Mucosa of descending colon (tissue), 3 donors: ENCODE results near the gene CCDC141. TPM values are rescaled to one million over a fixed set of nuclear protein-coding genes. Genes with fewer than 3 reads are reported as not detected.

Experiments used
- ATAC-seq: fragments of 200-7000 bp; cut with Tn5 transposase; one replicate; pipeline ENCODE4 v1.9.1; 2020; ENCODE audit warnings: mild to moderate bottlenecking, moderate library complexity
- DNase-seq, 3 donors: peaks; one replicate each; pipeline ENCODE4 v3.0.0-alpha.2; 2020
- H3K36me3 ChIP-seq: fragments of 200-600 bp; one replicate; pipeline ENCODE4 v1.8.0; 2021; ENCODE audit warnings: low read depth, mild to moderate bottlenecking
- H3K4me1 ChIP-seq: fragments of 200-600 bp; one replicate; pipeline ENCODE4 v1.8.0; 2021; ENCODE audit warnings: low read depth, mild to moderate bottlenecking
- H3K4me3 ChIP-seq: fragments of 200-600 bp; one replicate; pipeline ENCODE4 v1.8.0; 2021; ENCODE audit warnings: mild to moderate bottlenecking
- H3K9me3 ChIP-seq: fragments of 200-600 bp; one replicate; pipeline ENCODE4 v1.8.0; 2021; ENCODE audit warnings: mild to moderate bottlenecking
- intact Hi-C, 2 donors: fragments of 100-400 bp; cut with DNase I in 1 of 2; cut with micrococcal nuclease in 1 of 2; formaldehyde crosslinking; loops; one replicate each; pipeline versions ENCODE4 v1.11.0 to v1.11.1; 2022; cut with DNase I, micrococcal nuclease
- total RNA-seq, 3 donors: library from RNA; stranded (reverse); fragmentation: NEBNext Ultra II Directional in 2 of 3; extraction: Animal tissue kit (Norgen Biotek cat#: 25700) in 2 of 3; gene quantifications; one replicate each; pipeline versions ENCODE4 v1.2.1 to v1.2.4, GENCODE V29; 2021 to 2023
- TF ChIP-seq, protein P1 (sequence below): fragments of 200-600 bp; IDR thresholded peaks from one replicate; pipeline ENCODE4 v1.8.0; 2022; ENCODE audit warnings: antibody characterized with exemption, mild to moderate bottlenecking
- donor health status: DM: no; HTN: no; CAD: no; lungs with moderate emphysema.
- donor health status: DM: no; HTN: no; CAD: no.
- donor health status: DM: no; HTN: yes; CAD: no.

The CCDC141 gene
- total RNA-seq, 3 donors from 2014 or later: 1.5 to 7.4 (median 1.8) TPM

DNA sequence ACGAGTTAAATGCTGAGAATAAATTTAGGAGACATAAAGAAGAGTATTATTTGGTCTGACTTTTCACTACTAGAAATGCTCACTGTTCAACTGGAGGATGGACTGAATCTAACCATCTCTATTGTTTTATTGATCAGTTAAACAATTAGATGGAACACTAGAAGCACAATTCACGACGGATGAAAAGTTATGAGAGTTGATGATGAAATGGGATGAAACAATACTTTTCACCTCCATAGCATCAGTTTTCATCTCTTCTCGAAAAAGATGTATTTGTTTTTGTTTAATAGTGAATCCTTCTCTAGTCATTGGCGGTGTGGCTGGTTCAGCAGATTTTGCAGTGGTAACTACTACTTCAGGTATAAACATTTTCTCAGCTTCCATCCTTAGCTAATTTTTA, 262.0 kb downstream of the CCDC141 start:
- TF ChIP-seq, protein P1, sequence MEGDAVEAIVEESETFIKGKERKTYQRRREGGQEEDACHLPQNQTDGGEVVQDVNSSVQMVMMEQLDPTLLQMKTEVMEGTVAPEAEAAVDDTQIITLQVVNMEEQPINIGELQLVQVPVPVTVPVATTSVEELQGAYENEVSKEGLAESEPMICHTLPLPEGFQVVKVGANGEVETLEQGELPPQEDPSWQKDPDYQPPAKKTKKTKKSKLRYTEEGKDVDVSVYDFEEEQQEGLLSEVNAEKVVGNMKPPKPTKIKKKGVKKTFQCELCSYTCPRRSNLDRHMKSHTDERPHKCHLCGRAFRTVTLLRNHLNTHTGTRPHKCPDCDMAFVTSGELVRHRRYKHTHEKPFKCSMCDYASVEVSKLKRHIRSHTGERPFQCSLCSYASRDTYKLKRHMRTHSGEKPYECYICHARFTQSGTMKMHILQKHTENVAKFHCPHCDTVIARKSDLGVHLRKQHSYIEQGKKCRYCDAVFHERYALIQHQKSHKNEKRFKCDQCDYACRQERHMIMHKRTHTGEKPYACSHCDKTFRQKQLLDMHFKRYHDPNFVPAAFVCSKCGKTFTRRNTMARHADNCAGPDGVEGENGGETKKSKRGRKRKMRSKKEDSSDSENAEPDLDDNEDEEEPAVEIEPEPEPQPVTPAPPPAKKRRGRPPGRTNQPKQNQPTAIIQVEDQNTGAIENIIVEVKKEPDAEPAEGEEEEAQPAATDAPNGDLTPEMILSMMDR: no peak
- Histone ChIP-seq H3K4me1 (no peaks in the 10 kb centered on the region), H3K4me3 (no peak overlapping the region), H3K36me3 (no peaks in the 10 kb centered on the region), H3K9me3 (no peaks in the 10 kb centered on the region)
- no peak for DNase-seq
- ATAC-seq: no peak
- intact Hi-C loops: no loop called here

DNA sequence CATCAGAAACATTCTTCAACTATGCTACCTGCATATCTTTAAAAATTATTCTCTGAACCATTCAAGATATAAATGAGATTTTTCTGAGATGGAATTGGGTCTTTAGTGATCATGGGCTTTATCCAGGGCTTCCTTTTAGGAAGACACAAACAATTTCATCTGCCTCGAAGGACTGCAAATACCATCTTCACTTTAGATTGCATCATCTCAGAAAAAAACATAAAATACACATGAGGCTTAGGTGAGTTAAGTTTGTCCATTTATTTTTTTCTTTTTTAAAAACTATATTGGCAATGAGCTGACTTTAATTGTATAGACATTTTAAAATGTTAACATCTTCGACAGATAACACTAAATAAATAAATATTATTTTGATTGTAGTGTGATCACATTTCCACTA, 262.8 kb downstream of the CCDC141 start:
- H3K36me3 ChIP-seq: no peaks in the 10 kb centered on the region
- no peaks in the 10 kb centered on the region for H3K4me1 ChIP-seq
- H3K9me3 ChIP-seq: no peaks in the 10 kb centered on the region
- intact Hi-C loops: no loop called here
- DNase-seq (no peak), ATAC-seq (no peak)
- no peak overlapping the region for H3K4me3 ChIP-seq
- TF ChIP-seq, protein P1: no peak

DNA sequence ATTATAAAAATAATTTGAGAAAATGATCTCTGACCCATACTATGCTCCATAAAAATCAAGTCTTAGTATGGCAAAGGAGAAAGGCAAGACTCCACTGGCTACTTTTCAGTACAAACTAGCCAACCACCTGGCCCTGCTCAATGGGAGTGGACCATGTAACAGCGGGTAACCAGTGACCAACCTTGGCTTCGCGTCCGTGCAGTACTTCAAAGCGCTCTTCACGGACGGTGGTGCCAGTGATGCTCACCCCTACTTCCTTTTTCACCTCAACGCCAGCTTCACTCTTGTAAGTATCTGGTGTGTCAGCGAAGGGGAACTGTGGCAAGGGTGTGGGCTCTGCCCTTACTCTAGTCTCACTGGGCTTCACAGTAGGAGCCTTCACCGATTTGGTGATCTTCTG, 266.0 kb downstream of the CCDC141 start:
- intact Hi-C loops: no loop called here
- Histone ChIP-seq H3K4me3 (no peak overlapping the region), H3K36me3 (no peaks in the 10 kb centered on the region), H3K4me1 (no peaks in the 10 kb centered on the region), H3K9me3 (no peaks in the 10 kb centered on the region)
- TF ChIP-seq, protein P1: no peak
- ATAC-seq: no peak
- no peak for DNase-seq

DNA sequence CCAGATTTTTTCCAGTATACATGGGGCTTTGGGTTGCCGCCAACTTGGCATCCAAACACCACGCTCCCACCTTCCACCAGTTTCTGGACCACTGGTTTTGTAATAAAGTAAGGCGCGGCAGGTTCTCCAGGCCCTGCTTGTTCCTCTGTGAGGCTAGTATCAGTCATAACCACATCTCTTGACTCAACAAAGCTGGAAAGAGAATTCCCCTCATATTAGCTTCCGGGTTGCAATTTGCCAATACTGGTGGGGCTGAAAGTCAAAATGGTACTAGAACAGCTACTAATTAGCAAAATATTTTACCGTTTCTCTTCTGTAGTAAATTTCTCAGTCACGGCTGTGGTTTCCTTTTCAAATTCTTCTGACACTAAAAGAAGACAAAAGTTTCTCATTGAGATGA, 267.7 kb downstream of the CCDC141 start:
- Histone ChIP-seq H3K4me3 (no peak overlapping the region), H3K9me3 (no peaks in the 10 kb centered on the region), H3K4me1 (no peaks in the 10 kb centered on the region), H3K36me3 (no peaks in the 10 kb centered on the region)
- no peak for DNase-seq
- TF ChIP-seq, protein P1: no peak
- ATAC-seq: no peak
- intact Hi-C loops: no loop called here

Other genes starting within 250 kb of the CCDC141 start
- 1 to 10 TPM; 1.3 to 8.6 (median 2.1) TPM for gene TTN, start 242.7 kb downstream of the CCDC141 start, total RNA-seq
- 100 to 1,000 TPM in 1 of 3 donors, 10 to 100 TPM in 2; 25.6 to 102 (median 44.0) TPM for gene SESTD1, start 214.7 kb upstream of the CCDC141 start, total RNA-seq